ENCODE data around the gene SYNJ1.
A peak's percentile ranks its signal among the peaks of the same experiment; 100 is the strongest.

- TF ChIP-seq CTCF (conservative IDR thresholded peaks at IDR 0.05) (peak; percentile 85), ZFX (IDR thresholded peaks at IDR 0.05) (no peak)
Measured at GRCh38 chr21:32653326-32653901, 74.4 kb downstream of the SYNJ1 start.

Data from C4-2B (cell line).